Activated CD4-positive, alpha-beta memory T cell treated with anti-CD3 and anti-CD28 coated beads, Interleukin-2, amount 10 ng/mL, durations not matched to agents 7 days and 5 days (primary cell): ENCODE data around the gene OMA1. TPM values are rescaled to one million over a fixed set of nuclear protein-coding genes. Genes with fewer than 3 reads are reported as not detected.
A peak's percentile ranks its signal among the peaks of the same experiment; 100 is the strongest.

Source experiments
- CTCF ChIA-PET: fragments of 350-600 bp; sonication (Branson Sonifier 250); formaldehyde crosslinking; loops from one replicate; lab custom pipeline; 2021; ENCODE audit warnings: antibody characterized with exemption, inconsistent platforms; lab: Charles Lee
- POLR2A ChIA-PET: fragments of 350-600 bp; sonication (Branson Sonifier 250); formaldehyde crosslinking; loops from one replicate; lab custom pipeline; 2021; ENCODE audit warnings: antibody characterized with exemption; lab: Charles Lee
- DNase-seq: peaks from one replicate; pipeline ENCODE4 v3.0.0-alpha.2; 2020
- H3K27ac Mint-ChIP-seq: one replicate; pipeline ENCODE4 v1.8.0; 2021; ENCODE audit warnings: mild to moderate bottlenecking, mixed read lengths
- H3K27me3 Mint-ChIP-seq: one replicate; pipeline ENCODE4 v1.8.0; 2021; ENCODE audit warnings: mixed read lengths
- H3K36me3 Mint-ChIP-seq: one replicate; pipeline ENCODE4 v1.8.0; 2021; ENCODE audit warnings: low read depth, mixed read lengths
- H3K4me1 Mint-ChIP-seq: one replicate; pipeline ENCODE4 v1.8.0; 2021; ENCODE audit warnings: mixed read lengths
- H3K4me3 Mint-ChIP-seq: one replicate; pipeline ENCODE4 v1.8.0; 2021; ENCODE audit warnings: mild to moderate bottlenecking, mixed read lengths
- H3K9me3 Mint-ChIP-seq: one replicate; pipeline ENCODE4 v1.8.0; 2021; ENCODE audit warnings: mixed read lengths
- total RNA-seq, 2 experiments: library from RNA; stranded (reverse); gene quantifications; one replicate each; pipeline ENCODE4 v1.2.3, GENCODE V29; 2021

The OMA1 gene
- total RNA-seq, 2 experiments from 2014 or later, result 21.9 to 23.1 TPM

DNA sequence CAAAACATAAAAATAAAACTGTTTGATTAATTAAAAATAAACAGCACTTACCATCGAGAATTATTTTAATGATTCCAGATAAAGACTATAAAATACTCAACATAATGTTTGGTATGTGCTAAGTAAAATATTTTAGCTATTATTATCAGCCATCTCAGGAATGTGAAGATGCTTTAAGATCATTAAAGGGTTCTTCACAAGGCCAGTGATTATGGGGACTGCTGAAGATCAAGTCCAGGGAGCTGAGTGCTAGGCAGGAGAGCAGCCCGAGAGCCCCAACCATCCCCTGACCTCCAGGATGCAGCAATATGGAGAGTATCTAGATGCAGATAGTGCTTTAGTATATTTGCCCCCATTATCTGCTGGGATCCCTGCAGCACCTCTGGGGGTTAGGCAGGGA, 35.1 kb upstream of the OMA1 start:
- Mint-ChIP-seq H3K27ac (no peak overlapping the region), H3K4me3 (no peak overlapping the region), H3K4me1 (peaks cover 28% of the 10 kb centered on the region), H3K27me3 (peaks cover 55% of the 10 kb centered on the region), H3K9me3 (no peaks in the 10 kb centered on the region), H3K36me3 (peaks cover 3% of the 10 kb centered on the region)
- ChIA-PET POLR2A (no interaction called here), CTCF (no interaction called here)
- no peak for DNase-seq

DNA sequence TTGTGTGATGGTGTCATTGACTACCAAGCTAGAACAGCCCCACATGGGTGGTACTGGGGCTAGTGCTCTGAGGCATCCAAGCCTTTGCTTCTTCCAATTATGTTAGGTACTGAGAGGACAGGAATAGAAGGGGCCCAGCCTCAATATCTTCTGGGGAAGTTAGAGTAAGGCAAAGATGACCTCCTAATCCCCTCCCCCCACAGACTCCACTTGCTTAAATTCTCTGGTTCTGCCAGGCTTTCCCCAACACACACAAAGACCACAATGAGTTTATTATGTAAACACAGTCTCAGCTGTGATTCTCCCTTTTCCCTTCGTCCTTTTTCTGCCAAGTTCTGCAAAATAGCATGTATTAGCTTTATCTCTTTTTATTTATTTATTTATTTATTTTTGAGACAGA, 33.7 kb upstream of the OMA1 start:
- ChIA-PET POLR2A (no interaction called here), CTCF (interaction anchor here (1.2 kb wide), 1 partner anchor 15 kb away, joined by 3 read pairs; no protein-coding TSS in a partner anchor)
- no peak for DNase-seq
- Mint-ChIP-seq H3K4me3 (no peak overlapping the region), H3K4me1 (peaks cover 35% of the 10 kb centered on the region), H3K9me3 (no peaks in the 10 kb centered on the region), H3K36me3 (peaks cover 3% of the 10 kb centered on the region), H3K27ac (no peak overlapping the region), H3K27me3 (peaks cover 57% of the 10 kb centered on the region)

- H3K4me1 Mint-ChIP-seq, result peaks cover 36% of the 10 kb centered on the region
- H3K9me3 Mint-ChIP-seq, result no peaks in the 10 kb centered on the region
- H3K27ac Mint-ChIP-seq, result peak overlapping the region; percentile 3
- H3K36me3 Mint-ChIP-seq, result peaks cover 3% of the 10 kb centered on the region
- peak overlapping the region; percentile 16 for H3K4me3 Mint-ChIP-seq
- DNase-seq, result no peak
- H3K27me3 Mint-ChIP-seq, result peaks cover 63% of the 10 kb centered on the region
- CTCF ChIA-PET, result no interaction called here
- POLR2A ChIA-PET, result no interaction called here
Observed at GRCh38 chr1:58577654-58578030, 31.1 kb upstream of the OMA1 start.

DNA sequence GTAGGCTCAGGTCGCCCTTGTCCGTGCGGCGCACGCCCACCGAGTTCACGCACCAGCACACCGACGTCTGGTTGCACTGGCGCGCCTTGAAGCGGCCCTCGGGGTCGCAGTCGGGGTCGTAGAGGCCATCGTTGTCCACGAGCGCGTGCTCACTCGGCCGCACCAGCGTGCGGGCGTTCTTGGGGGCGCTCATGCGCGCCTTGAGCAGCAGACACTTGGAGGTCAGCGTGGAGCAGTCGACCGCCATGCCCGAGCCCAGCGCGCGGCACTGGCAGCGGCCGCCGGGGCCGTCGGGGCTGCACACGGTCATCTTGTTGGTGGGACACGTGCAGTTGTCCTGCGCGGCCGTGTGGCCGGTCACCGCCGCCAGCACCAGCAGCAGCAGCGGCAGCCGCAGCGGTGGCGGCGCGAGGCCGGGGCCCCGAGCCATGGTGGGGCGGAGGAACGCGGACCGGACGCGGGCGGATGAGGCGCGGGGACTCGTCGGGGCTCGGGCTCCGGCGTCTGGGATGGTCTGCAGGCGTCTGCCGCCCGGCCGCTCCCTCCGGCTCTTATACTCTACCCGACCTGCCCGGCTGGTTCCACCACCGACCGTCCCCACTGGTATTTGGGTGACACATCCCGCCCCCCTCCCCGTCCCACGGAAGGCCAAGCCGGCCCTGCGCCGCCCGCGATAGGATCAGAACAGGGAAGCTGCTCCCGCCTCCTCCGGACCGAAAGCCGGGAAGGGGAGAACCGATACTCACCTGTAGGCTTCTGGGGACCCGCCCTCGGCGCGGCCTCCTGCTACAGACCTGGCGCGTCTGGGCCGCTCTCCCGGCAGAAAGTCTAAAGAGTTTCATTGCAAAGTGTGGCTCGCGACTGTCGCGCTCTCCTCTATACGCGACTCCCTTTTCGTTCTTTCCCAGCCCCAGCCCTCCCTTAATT, 30.5 kb upstream of the OMA1 start, which contains the start of gene TACSTD2:
TACSTD2 (minus strand) TSS at position 526 of the 927 bp plus-strand sequence; CDS start at position 430, 96 bp downstream.
- Mint-ChIP-seq H3K9me3 (no peaks in the 10 kb centered on the region), H3K27me3 (peaks cover 68% of the 10 kb centered on the region), H3K4me1 (peaks cover 36% of the 10 kb centered on the region), H3K4me3 (peak within 1 kb of the TSS; percentile 52), H3K27ac (peak within 1 kb of the TSS; percentile 3), H3K36me3 (peaks cover 3% of the 10 kb centered on the region)
- ChIA-PET CTCF (no interaction called here), POLR2A (no interaction called here)
- DNase-seq, result no peak

- H3K36me3 Mint-ChIP-seq, result peaks cover 3% of the 10 kb centered on the region
- no peak for DNase-seq
- H3K27ac Mint-ChIP-seq, result no peak overlapping the region
- peaks cover 75% of the 10 kb centered on the region for H3K27me3 Mint-ChIP-seq
- POLR2A ChIA-PET, result no interaction called here
- peaks cover 36% of the 10 kb centered on the region for H3K4me1 Mint-ChIP-seq
- CTCF ChIA-PET, result no interaction called here
- H3K4me3 Mint-ChIP-seq, result peak overlapping the region; percentile 52
- H3K9me3 Mint-ChIP-seq, result no peaks in the 10 kb centered on the region
Observed at GRCh38 chr1:58576325-58576726, 29.8 kb upstream of the OMA1 start.

DNA sequence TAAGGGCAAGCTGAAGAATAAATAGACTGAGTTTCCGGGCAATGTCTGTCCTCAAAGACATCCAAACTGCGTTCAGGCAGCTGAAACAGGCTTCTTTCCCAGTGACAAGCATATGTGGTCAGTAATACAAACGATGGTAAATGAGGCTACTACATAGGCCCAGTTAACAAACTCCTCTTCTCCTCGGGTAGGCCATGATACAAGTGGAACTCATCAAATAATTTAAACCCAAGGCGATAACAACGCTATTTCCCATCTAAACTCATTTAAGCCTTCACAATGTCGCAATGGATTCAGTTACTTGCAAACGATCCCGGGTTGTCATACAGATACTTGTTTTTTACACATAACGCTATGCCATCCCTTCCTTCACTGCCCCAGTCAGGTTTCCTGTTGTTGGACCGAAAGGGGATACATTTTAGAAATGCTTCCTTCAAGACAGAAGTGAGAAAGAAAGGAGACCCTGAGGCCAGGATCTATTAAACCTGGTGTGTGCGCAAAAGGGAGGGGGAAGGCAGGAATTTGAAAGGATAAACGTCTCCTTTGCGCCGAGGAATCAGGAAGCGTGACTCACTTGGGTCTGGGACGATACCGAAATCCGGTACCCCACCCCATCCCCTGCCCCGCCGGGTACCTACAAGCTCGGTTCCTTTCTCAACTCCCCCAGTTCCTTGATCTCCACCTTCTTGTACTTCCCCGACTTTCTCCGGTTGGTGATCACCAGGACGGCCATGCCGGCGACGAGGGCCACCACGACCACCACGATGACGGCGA, 29.2 kb upstream of the OMA1 start:
- peaks cover 36% of the 10 kb centered on the region for H3K4me1 Mint-ChIP-seq
- H3K27me3 Mint-ChIP-seq, result peaks cover 76% of the 10 kb centered on the region
- H3K27ac Mint-ChIP-seq, result no peak overlapping the region
- no peaks in the 10 kb centered on the region for H3K9me3 Mint-ChIP-seq
- CTCF ChIA-PET, result interaction anchor here (1.4 kb wide), 1 partner anchor 60 kb away, joined by 3 read pairs; no protein-coding TSS in a partner anchor
- no peak for DNase-seq
- POLR2A ChIA-PET, result no interaction called here
- peaks cover 3% of the 10 kb centered on the region for H3K36me3 Mint-ChIP-seq
- H3K4me3 Mint-ChIP-seq, result no peak overlapping the region

GRCh38 chr1:58574816-58575215, 28.3 kb upstream of the OMA1 start:
- no peak for DNase-seq
- no peak overlapping the region for H3K4me3 Mint-ChIP-seq
- POLR2A ChIA-PET, result no interaction called here
- peaks cover 36% of the 10 kb centered on the region for H3K4me1 Mint-ChIP-seq
- no peaks in the 10 kb centered on the region for H3K9me3 Mint-ChIP-seq
- H3K27ac Mint-ChIP-seq, result no peak overlapping the region
- CTCF ChIA-PET, result interaction anchor here (1.4 kb wide), 2 partner anchors 59 to 77 kb away, joined by 3 read pairs; no protein-coding TSS in a partner anchor
- H3K27me3 Mint-ChIP-seq, result peaks cover 79% of the 10 kb centered on the region
- peaks cover 3% of the 10 kb centered on the region for H3K36me3 Mint-ChIP-seq

DNA sequence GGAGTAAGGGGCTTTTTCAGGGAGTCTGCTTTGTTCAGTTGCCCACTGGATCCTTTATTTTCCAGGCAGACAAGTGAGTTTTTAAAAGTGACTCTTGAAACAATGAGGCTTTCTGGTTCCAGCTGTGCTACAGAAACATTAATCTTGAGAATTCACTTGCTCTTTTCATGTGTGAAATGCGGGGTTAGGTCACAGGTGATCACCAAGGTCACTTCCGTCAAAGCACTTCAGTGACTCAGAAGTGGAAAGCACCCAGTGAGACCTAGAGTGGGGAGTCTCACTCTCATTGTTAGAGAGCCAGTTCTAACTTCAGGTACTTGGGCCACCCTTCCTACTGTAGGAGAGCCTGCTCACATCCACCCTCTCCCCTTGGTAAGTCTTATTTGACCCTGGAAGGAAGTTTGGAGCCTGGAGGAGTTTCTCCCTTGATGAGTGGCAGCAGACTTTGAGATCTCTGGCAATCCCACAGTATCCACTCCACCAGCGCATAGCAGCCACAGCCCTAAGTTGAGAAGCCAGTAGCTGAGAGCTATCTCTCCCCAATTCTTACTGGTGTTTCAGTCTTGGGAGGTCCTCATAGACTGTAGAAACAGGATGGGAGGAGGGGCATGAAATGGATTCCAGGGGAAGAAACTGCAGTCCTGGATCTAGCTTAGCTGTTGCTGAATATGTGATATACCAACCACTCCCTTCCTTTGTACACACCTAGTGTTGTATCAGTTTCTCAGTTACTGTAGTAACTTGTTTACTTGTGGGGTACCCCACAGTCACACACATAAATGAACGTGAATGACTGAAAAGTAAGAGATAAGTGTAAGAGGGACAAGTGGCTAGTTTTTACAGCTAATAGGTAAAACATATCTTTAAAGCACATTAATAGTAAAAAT, 27.4 kb upstream of the OMA1 start:
- ChIA-PET CTCF (interaction anchor here (1.4 kb wide), 1 partner anchor 78 kb away, joined by 3 read pairs; no protein-coding TSS in a partner anchor), POLR2A (interaction anchor here (0.8 kb wide), 1 partner anchor 27 kb away, joined by 3 read pairs; the partner anchor contains the start of gene OMA1)
- Mint-ChIP-seq H3K4me1 (peaks cover 36% of the 10 kb centered on the region), H3K9me3 (no peaks in the 10 kb centered on the region), H3K4me3 (no peak overlapping the region), H3K27ac (no peak overlapping the region), H3K27me3 (peaks cover 77% of the 10 kb centered on the region), H3K36me3 (peaks cover 3% of the 10 kb centered on the region)
- DNase-seq, result peak; percentile 52

DNA sequence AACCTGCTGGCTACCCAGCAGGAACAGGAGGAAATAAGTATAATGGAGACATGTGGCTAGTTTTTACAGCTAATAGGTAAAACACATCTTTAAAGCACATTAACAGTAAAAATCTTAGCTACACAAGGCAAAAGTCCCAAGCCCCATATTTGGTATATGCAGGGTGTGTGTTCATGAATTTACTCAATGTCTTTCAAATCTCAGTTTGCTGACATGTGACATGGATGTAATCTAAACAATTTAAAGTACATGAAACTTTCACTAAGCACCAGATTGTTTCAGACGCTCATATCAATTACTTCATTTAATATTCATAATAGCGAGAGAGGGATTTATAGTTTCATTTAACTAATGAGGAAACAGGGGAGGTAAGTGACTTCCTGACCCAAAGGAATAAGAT, 26.6 kb upstream of the OMA1 start:
- H3K36me3 Mint-ChIP-seq, result peaks cover 3% of the 10 kb centered on the region
- no peak overlapping the region for H3K4me3 Mint-ChIP-seq
- H3K9me3 Mint-ChIP-seq, result no peaks in the 10 kb centered on the region
- ChIA-PET CTCF (no interaction called here), POLR2A (interaction anchor here (0.8 to 1.0 kb wide), 2 partner anchors 26 to 27 kb away, joined by 3 to 5 read pairs; partner anchors contain the start of gene OMA1)
- DNase-seq, result no peak
- H3K27ac Mint-ChIP-seq, result no peak overlapping the region
- H3K4me1 Mint-ChIP-seq, result peaks cover 34% of the 10 kb centered on the region
- peaks cover 80% of the 10 kb centered on the region for H3K27me3 Mint-ChIP-seq

- no peaks in the 10 kb centered on the region for H3K9me3 Mint-ChIP-seq
- peaks cover 3% of the 10 kb centered on the region for H3K36me3 Mint-ChIP-seq
- DNase-seq, result no peak
- no peak overlapping the region for H3K4me3 Mint-ChIP-seq
- peaks cover 29% of the 10 kb centered on the region for H3K4me1 Mint-ChIP-seq
- peaks cover 77% of the 10 kb centered on the region for H3K27me3 Mint-ChIP-seq
- H3K27ac Mint-ChIP-seq, result no peak overlapping the region
- POLR2A ChIA-PET, result interaction anchor here (1.0 kb wide), 1 partner anchor 26 kb away, joined by 5 read pairs; the partner anchor contains the start of gene OMA1
- CTCF ChIA-PET, result no interaction called here
Observed at GRCh38 chr1:58572690-58573089, 26.2 kb upstream of the OMA1 start.

DNA sequence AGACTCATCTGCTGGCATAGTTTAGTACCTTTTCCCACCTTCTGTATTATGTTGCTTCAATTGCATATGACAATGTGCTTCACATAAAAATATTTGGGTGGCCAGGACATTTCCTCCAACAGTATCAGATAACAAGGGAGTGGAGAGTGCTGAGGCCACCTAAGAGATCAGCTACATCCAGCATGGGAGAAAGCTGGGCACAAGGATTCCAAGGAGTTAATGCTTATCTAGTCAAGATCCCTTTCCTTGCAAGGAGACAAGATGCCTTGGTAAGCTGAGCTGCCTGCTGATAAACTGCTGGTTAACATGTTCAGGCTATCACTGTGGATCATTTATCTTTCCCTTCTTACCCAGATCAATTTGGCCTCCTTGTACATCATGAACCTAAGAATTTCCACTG, 25.1 kb upstream of the OMA1 start:
- H3K27me3 Mint-ChIP-seq, result peaks cover 76% of the 10 kb centered on the region
- CTCF ChIA-PET, result no interaction called here

GRCh38 chr1:58570817-58571216, 24.3 kb upstream of the OMA1 start:
- DNase-seq, result no peak
- ChIA-PET POLR2A (no interaction called here), CTCF (no interaction called here)
- Mint-ChIP-seq H3K4me1 (peaks cover 19% of the 10 kb centered on the region), H3K36me3 (no peaks in the 10 kb centered on the region), H3K27me3 (peaks cover 72% of the 10 kb centered on the region), H3K4me3 (no peak overlapping the region), H3K27ac (no peak overlapping the region), H3K9me3 (no peaks in the 10 kb centered on the region)

More for the DNA sequence above, 25.1 kb upstream of the OMA1 start:
- H3K9me3 Mint-ChIP-seq, result no peaks in the 10 kb centered on the region
- H3K36me3 Mint-ChIP-seq, result no peaks in the 10 kb centered on the region
- no peak for DNase-seq
- H3K4me1 Mint-ChIP-seq, result peaks cover 25% of the 10 kb centered on the region
- POLR2A ChIA-PET, result no interaction called here
- no peak overlapping the region for H3K4me3 Mint-ChIP-seq
- no peak overlapping the region for H3K27ac Mint-ChIP-seq
